ENCODE data around the gene TAOK2. TPM values are rescaled to one million over a fixed set of nuclear protein-coding genes. Genes with fewer than 3 reads are reported as not detected.
"Not testable (repeated sequence)": the region's sequence is repeated elsewhere in the genome, so short reads cannot be mapped to it uniquely, and the experiment has no call there.

The TAOK2 gene
- total RNA-seq, 2 experiments from 2014 or later, result 20.9 to 21.6 TPM

DNA sequence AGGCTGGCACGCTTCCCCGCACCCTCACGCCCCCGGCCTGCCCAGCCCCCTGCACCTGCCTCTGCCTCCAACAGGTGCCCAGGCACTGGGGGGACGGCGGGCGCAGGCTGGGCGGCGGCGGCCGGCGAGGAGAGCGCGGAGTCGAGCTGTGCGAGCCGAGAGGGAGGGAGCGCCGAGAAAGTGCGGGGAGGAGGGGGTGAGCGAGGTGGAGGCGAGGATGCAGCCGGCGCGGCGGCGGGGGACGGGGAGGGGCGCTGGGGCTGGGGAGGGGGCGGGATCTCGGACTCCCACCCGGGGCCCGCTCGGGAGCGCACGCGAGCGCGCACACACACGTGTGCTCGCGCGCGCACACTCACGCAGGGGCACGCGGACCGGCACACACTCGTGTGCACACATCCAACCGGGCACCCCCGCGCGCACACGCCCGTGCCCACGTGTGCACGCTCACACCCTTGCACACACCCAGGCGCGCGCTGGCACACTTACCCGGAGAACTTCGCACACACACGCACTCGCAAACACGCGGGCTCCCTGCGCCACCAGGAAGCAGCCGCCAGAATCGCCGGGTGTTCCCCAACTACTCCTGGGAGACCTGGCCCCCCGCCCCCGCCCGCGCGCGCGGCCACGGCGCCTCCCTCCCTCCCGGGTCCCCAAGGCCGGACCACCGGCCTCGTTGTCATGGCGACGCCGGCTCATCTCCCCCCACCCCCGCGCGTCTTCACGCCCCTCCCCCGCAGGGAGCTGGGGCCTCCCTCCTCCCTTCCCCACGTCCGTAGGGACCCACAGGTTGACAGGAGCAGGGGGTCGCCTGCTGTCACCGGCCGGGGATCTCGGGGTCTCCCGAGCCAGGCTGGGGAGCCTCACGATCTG lies 37.4 kb downstream of the TAOK2 start, which contains the start of gene DOC2A:
Gene DOC2A, minus strand, starts transcription at position 184 of the 870 bp plus-strand sequence. CDS start 805 bp downstream, outside the sequence.
- intact Hi-C loops (cut with micrococcal nuclease), result loop anchor here (1.0 kb wide), 1 partner anchor 21 kb away; no protein-coding TSS in a partner anchor
- Mint-ChIP-seq H3K4me3 (peak within 1 kb of the TSS; percentile 72), H3K27ac (no peak within 1 kb of the TSS), H3K4me1 (ENCODE audit: low read depth) (peaks cover 7% of the 10 kb centered on the region), H3K36me3 (ENCODE audit: low read depth) (no peaks in the 10 kb centered on the region), H3K27me3 (ENCODE audit: low read depth) (peaks cover 18% of the 10 kb centered on the region), H3K9me3 (no peaks in the 10 kb centered on the region)
- DNase-seq, result peak; percentile 47
- CTCF ChIA-PET, result interaction anchor here (0.6 kb wide), 1 partner anchor 311 kb away, joined by 3 read pairs; no protein-coding TSS in a partner anchor

DNA sequence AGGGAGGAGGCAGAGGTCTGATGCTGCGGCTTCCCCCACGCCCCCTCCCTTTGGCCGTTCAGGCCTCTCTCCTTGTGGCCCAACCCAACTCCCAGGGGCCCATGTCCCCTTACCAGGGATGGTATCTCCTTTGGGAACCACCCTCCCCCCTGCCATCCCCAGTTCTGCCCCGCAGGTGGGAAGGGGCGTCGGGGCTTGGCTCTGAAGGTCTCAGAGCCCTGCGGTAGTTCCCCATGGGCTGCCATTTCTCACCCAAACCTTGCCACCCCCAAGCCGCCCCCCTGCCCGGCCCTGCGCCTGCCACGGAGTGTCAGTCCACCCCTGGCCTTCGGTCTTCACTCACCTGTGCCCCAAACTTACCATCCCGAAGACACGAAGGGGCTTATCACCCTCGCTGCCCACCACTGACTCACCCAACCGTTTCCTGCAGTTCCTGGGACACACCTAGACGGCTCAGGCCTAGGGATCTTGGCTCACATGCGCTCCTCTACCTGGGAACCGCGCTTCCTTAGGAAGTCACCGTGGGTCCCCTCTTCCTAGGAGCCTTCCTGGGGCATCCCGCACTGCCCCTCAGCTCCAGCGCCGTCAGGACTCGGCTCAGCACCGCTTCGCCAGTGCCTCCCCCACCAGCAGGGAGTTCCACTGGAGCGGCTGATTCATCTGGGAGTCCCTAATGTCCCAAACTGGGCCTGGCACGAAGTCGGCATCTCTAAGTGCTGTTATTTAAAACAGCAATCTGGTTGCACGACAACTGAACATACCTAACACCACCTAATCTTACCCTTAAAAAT lies 38.2 kb downstream of the TAOK2 start:
- CTCF ChIA-PET, result interaction anchor here (0.7 kb wide), 1 partner anchor 119 kb away, joined by 3 read pairs; no protein-coding TSS in a partner anchor
- no peaks in the 10 kb centered on the region for H3K36me3 Mint-ChIP-seq (ENCODE audit: low read depth)

DNA sequence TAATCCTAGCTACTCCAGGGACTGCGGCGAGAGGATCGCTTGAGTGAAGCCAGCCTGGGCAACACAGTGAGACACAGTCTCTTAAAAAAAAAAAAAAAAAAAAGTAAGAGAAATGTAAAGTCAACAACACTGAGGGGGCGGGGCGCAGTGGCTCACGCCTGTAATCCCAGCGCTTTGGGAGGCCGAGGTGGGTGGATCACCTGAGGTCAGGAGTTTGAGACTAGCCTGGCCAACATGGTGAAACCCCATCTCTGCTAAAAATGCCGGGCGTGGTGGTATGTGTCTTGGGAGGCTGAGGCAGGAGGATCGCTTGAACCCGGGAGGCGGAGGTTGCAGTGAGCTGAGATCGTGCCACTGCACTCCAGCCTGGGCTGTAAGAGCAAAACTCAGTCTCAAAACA lies 38.9 kb downstream of the TAOK2 start:
- Mint-ChIP-seq H3K4me3 (peak overlapping the region; percentile 29), H3K27me3 (ENCODE audit: low read depth) (peaks cover 18% of the 10 kb centered on the region)
- DNase-seq; intact Hi-C loops (cut with micrococcal nuclease); H3K36me3 Mint-ChIP-seq (ENCODE audit: low read depth); H3K4me1 Mint-ChIP-seq (ENCODE audit: low read depth); H3K9me3 Mint-ChIP-seq; H3K27ac Mint-ChIP-seq: not testable (repeated sequence)
- CTCF ChIA-PET, result interaction anchor here (0.7 kb wide), 1 partner anchor 119 kb away, joined by 3 read pairs; no protein-coding TSS in a partner anchor

More for the DNA sequence above, 38.2 kb downstream of the TAOK2 start:
- H3K4me3 Mint-ChIP-seq, result peak overlapping the region; percentile 72
- intact Hi-C loops (cut with micrococcal nuclease), result no loop called here
- H3K27me3 Mint-ChIP-seq (ENCODE audit: low read depth), result peaks cover 18% of the 10 kb centered on the region
- peaks cover 7% of the 10 kb centered on the region for H3K4me1 Mint-ChIP-seq (ENCODE audit: low read depth)
- no peak overlapping the region for H3K27ac Mint-ChIP-seq
- H3K9me3 Mint-ChIP-seq, result no peaks in the 10 kb centered on the region
- DNase-seq, result no peak

DNA sequence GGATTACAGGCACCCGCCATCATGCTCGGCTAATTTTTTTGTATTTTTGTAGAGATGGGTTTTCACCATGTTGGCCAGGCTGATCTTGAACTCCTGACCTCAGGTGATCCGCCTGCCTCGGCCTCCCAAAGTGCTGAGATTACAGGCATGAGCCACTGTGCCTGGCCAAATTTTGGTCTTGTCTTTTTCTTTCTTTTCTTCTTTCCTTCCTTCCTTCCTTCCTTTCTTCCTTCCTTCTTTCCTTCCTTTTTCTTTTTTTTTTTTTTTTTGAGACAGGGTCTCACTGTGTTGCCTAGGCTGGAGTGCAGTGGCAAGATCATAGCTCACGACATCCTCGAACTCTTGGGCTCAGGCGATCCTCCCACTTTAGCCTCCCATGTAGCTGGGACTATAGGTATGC lies 41.8 kb downstream of the TAOK2 start:
- H3K27me3 Mint-ChIP-seq (ENCODE audit: low read depth); H3K4me1 Mint-ChIP-seq (ENCODE audit: low read depth); H3K4me3 Mint-ChIP-seq; H3K36me3 Mint-ChIP-seq (ENCODE audit: low read depth); intact Hi-C loops (cut with micrococcal nuclease); H3K9me3 Mint-ChIP-seq; H3K27ac Mint-ChIP-seq; DNase-seq: not testable (repeated sequence)
- CTCF ChIA-PET, result interaction anchor here (0.6 to 1.8 kb wide), 3 partner anchors 10 to 167 kb away, joined by 3 to 6 read pairs (median 4); no protein-coding TSS in a partner anchor

DNA sequence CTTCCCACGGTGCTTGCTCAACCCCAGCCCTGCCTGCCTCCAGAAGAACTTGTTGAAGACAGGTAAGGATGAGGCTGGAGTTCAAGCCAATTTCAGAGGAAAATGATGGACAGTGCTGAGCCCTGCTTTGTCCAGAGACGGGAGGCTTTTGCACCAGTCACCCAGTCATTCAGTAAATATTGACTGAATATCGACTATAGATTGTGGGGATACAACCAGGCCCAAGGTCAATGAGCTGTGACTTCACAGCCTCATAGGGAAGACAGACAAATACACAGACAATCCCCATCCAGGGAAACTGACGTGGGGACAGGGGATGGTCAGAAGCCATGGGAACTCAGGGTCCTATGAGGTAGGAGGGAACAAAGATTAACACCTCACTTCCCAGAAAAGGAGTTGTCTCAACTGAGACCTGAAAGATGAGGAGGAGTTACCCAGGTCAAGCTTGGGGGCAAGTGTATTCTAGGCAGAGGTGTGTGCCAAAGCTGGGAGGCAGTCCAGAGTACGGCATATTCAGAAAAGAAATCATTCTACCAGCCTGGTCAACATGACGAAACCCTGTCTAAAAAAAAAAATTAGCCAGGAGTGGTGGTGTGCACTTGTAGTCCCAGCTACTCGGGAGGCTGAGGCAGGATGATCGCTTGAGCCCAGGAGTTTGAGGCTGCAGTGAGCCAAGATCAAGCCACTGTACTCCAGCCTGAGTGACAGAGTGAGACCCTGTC lies 43.0 kb downstream of the TAOK2 start:
- H3K9me3 Mint-ChIP-seq, result no peaks in the 10 kb centered on the region

DNA sequence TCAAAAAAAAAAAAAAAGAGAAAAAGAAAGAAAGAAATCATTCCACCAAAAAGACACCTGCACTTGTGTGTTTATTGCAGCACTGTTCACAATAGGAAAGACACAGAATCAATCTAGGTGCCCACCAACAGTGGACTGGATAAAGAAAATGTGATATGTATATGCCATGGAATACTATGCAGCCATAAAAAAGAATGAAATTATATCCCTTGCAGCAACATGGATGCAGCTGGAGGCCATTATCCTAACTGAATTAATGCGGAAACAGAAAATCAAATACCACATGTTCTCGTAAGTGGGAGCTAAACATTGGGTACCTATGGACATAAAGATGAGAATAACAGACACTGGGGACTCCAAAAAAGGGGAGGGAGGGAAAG lies 43.6 kb downstream of the TAOK2 start:
- H3K27ac Mint-ChIP-seq, result no peak overlapping the region
- intact Hi-C loops (cut with micrococcal nuclease), result no loop called here

More for the DNA sequence above, 43.0 kb downstream of the TAOK2 start:
- H3K4me3 Mint-ChIP-seq, result no peak overlapping the region
- H3K36me3 Mint-ChIP-seq (ENCODE audit: low read depth), result no peaks in the 10 kb centered on the region
- no peak overlapping the region for H3K27ac Mint-ChIP-seq
- no peak for DNase-seq
- H3K4me1 Mint-ChIP-seq (ENCODE audit: low read depth), result peaks cover 6% of the 10 kb centered on the region
- CTCF ChIA-PET, result interaction anchor here (1.8 kb wide), 1 partner anchor 16 kb away, joined by 6 read pairs; no protein-coding TSS in a partner anchor
- H3K27me3 Mint-ChIP-seq (ENCODE audit: low read depth), result peaks cover 5% of the 10 kb centered on the region
- intact Hi-C loops (cut with micrococcal nuclease), result no loop called here

DNA sequence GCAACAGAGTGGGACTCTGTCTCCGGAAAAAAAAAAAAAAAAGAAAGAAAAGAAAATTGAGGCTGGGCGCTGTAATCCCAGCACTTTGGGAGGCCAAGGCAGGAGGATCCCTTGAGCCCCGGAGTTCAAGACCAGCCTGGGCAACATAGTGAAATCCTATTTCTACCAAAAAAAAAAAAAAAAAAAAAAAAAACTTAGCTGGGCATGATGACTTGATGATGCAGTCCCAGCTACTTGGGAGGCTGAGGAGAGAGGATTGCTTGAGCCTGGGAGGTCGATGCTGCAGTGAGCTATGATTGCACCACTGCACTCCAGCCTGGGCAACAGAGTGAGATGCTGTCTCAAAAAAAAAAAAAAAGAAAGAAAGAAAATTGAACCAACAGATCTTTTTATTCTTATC lies 44.3 kb downstream of the TAOK2 start:
- H3K36me3 Mint-ChIP-seq (ENCODE audit: low read depth); H3K27me3 Mint-ChIP-seq (ENCODE audit: low read depth); DNase-seq; H3K27ac Mint-ChIP-seq; CTCF ChIA-PET; H3K4me3 Mint-ChIP-seq; H3K4me1 Mint-ChIP-seq (ENCODE audit: low read depth); intact Hi-C loops (cut with micrococcal nuclease); H3K9me3 Mint-ChIP-seq: not testable (repeated sequence)

More for the DNA sequence above, 43.6 kb downstream of the TAOK2 start:
- Mint-ChIP-seq H3K4me1 (ENCODE audit: low read depth) (peaks cover 3% of the 10 kb centered on the region), H3K9me3 (no peaks in the 10 kb centered on the region), H3K36me3 (ENCODE audit: low read depth) (no peaks in the 10 kb centered on the region), H3K27me3 (ENCODE audit: low read depth) (no peaks in the 10 kb centered on the region), H3K4me3 (no peak overlapping the region)
- CTCF ChIA-PET, result interaction anchor here (1.8 kb wide), 1 partner anchor 15 kb away, joined by 6 read pairs; no protein-coding TSS in a partner anchor
- DNase-seq, result no peak

DNA sequence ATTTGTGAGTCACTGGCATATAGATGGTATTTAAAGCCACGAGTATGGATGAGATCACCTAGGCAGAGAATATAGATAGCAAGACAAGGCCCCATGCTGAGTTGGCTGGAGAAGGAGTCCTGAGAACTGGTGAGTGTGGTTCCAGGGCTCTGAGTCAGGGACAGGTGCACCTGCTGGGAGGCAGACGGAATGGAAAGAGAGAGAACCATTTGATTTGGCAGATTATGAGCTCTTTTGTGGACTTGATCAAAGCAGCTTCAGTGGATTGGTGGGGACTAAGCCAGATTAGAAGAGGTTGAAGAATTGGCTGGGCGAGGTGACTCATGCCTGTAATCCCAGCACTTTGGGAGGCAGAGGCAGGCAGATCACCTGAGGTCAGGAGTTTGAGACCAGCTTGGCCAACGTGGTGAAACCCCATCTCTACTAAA lies 45.1 kb downstream of the TAOK2 start:
- no peak overlapping the region for H3K27ac Mint-ChIP-seq

DNA sequence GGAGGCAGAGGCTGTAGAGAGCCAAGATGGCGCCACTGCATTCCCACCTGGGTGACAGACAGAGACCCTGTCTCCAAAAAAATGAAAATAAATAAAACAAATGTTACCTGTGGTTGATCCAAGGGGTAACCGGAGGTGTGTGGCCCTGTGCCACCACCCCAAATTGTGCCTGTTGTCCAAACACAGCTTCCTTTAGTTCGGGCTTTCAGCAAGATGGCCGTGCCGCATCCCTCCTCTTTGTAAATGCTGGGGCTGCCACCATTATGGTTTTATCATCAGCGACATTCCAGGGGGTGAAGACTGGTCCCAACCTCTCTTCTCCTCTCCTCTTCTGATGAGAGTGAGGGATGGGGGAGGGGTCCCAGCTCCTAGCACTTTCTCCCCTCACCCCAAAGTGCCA lies 49.2 kb downstream of the TAOK2 start, which contains the start of gene C16orf92:
Gene C16orf92, plus strand, starts transcription at position 312 of the 400 bp plus-strand sequence. CDS start 143 bp downstream, outside the sequence.
- Mint-ChIP-seq H3K36me3 (ENCODE audit: low read depth) (no peaks in the 10 kb centered on the region), H3K4me1 (ENCODE audit: low read depth) (peaks cover 3% of the 10 kb centered on the region), H3K27me3 (ENCODE audit: low read depth) (peaks cover 14% of the 10 kb centered on the region), H3K27ac (no peak within 1 kb of the TSS), H3K9me3 (no peaks in the 10 kb centered on the region), H3K4me3 (no peak within 1 kb of the TSS)
- no peak for DNase-seq
- CTCF ChIA-PET, result interaction anchor here (0.6 to 2.6 kb wide), 7 partner anchors 9 to 331 kb away, joined by 3 to 26 read pairs (median 4); partner anchors contain the start of gene KCTD13
- intact Hi-C loops (cut with micrococcal nuclease), result loop anchor here (5.0 to 10.0 kb wide), 4 partner anchors 51 to 216 kb away; partner anchors contain the start of genes CDIPT, KCTD13, MAZ and TAOK2

More for the DNA sequence above, 45.1 kb downstream of the TAOK2 start:
- CTCF ChIA-PET, result interaction anchor here (1.2 to 1.7 kb wide), 2 partner anchors 13 to 318 kb away, joined by 3 to 12 read pairs; partner anchors contain the start of gene TLCD3B
- Mint-ChIP-seq H3K36me3 (ENCODE audit: low read depth) (no peaks in the 10 kb centered on the region), H3K9me3 (no peaks in the 10 kb centered on the region), H3K4me1 (ENCODE audit: low read depth) (peaks cover 3% of the 10 kb centered on the region), H3K27me3 (ENCODE audit: low read depth) (no peaks in the 10 kb centered on the region), H3K4me3 (no peak overlapping the region)
- intact Hi-C loops (cut with micrococcal nuclease), result no loop called here
- DNase-seq, result no peak

DNA sequence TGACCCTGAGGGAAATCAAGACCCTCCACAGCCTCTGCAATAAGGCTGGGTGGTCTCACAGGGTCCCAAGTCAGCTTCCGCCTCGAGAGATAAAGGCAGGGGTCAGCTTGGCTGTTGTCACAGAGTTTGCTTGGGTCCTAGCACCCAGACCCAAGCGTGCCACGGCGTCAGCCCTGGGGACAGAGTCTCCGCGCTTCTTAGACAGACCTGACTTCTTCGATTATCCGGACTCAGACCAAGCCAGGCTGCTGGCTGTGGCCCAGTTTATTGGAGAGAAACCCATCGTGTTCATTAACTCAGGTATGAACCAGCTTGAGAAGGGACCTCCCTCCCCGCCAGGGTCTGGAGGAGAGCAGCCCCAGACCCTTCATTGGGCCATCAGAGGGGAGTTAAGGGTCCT lies 49.9 kb downstream of the TAOK2 start:
- DNase-seq, result no peak
- Mint-ChIP-seq H3K27me3 (ENCODE audit: low read depth) (peaks cover 18% of the 10 kb centered on the region), H3K9me3 (no peaks in the 10 kb centered on the region), H3K4me3 (no peak overlapping the region), H3K36me3 (ENCODE audit: low read depth) (no peaks in the 10 kb centered on the region), H3K4me1 (ENCODE audit: low read depth) (peaks cover 5% of the 10 kb centered on the region), H3K27ac (no peak overlapping the region)
- CTCF ChIA-PET, result interaction anchor here (1.2 to 2.6 kb wide), 4 partner anchors 9 to 332 kb away, joined by 3 to 26 read pairs (median 6); partner anchors contain the start of gene KCTD13
- intact Hi-C loops (cut with micrococcal nuclease), result loop anchor here (5.0 to 10.0 kb wide), 4 partner anchors 51 to 216 kb away; partner anchors contain the start of genes CDIPT, KCTD13, MAZ and TAOK2

DNA sequence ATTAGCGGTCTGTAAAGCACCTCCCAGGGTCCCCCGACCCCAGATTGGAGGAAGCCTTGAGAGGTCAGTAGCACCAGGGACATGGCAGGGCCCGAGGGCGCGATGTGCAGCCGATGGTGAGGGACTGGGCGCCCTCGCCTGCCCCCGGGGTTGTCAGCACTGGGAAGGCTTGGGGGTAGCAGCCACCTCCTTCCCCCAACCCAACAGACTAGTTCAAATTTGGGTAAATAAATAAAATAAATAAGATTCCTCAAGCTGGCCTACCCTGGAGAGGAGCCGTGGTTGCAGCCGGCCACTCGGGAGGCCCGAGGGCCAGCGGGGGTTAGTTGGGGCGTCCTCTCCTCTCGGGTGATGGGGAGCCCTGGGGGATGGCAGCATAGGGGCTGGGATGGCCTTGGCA lies 50.8 kb downstream of the TAOK2 start:
- peaks cover 5% of the 10 kb centered on the region for H3K4me1 Mint-ChIP-seq (ENCODE audit: low read depth)
- H3K27me3 Mint-ChIP-seq (ENCODE audit: low read depth), result peaks cover 23% of the 10 kb centered on the region
- H3K36me3 Mint-ChIP-seq (ENCODE audit: low read depth), result no peaks in the 10 kb centered on the region
- H3K9me3 Mint-ChIP-seq, result no peaks in the 10 kb centered on the region
- DNase-seq, result no peak
- no peak overlapping the region for H3K4me3 Mint-ChIP-seq
- intact Hi-C loops (cut with micrococcal nuclease), result loop anchor here (5.0 to 10.0 kb wide), 4 partner anchors 52 to 217 kb away; partner anchors contain the start of genes CDIPT, KCTD13, MAZ and TAOK2
- CTCF ChIA-PET, result no interaction called here
- no peak overlapping the region for H3K27ac Mint-ChIP-seq
